GM19324 (cell line): ENCODE results near the gene SLAMF6.
"Not testable (repeated sequence)": the region's sequence is repeated elsewhere in the genome, so short reads cannot be mapped to it uniquely, and the experiment has no call there.

Source experiments
- ATAC-seq: cut with Tn5 transposase; IDR thresholded peaks from one replicate; pipeline ENCODE4 v1.9.1; 2021; ENCODE audit warnings: mild to moderate bottlenecking, moderate library complexity; ENCODE audit not compliant: unreplicated experiment, low FRiP score

SLAMF6 gene

GRCh38 chr1:160479091-160479490, 44.0 kb downstream of the SLAMF6 start:
- not testable (repeated sequence) for ATAC-seq

GRCh38 chr1:160474392-160475242, 48.4 kb downstream of the SLAMF6 start:
- no peak for ATAC-seq

- no peak for ATAC-seq
Observed at GRCh38 chr1:160472112-160472511, 50.9 kb downstream of the SLAMF6 start.

- no peak for ATAC-seq
Observed at GRCh38 chr1:160471253-160471652, 51.8 kb downstream of the SLAMF6 start.

- ATAC-seq, result no peak
Observed at GRCh38 chr1:160467576-160467975, 55.5 kb downstream of the SLAMF6 start.

GRCh38 chr1:160466961-160467360, 56.1 kb downstream of the SLAMF6 start:
- no peak for ATAC-seq

GRCh38 chr1:160465123-160465522, 57.9 kb downstream of the SLAMF6 start:
- ATAC-seq, result no peak

- ATAC-seq, result no peak
Observed at GRCh38 chr1:160460683-160461287, 62.3 kb downstream of the SLAMF6 start.

- ATAC-seq, result no peak
Observed at GRCh38 chr1:160460214-160460642, 62.8 kb downstream of the SLAMF6 start.

- no peak for ATAC-seq
Observed at GRCh38 chr1:160459687-160460086, 63.4 kb downstream of the SLAMF6 start.

GRCh38 chr1:160459056-160459455, 64.0 kb downstream of the SLAMF6 start:
- no peak for ATAC-seq

- ATAC-seq, result no peak
Observed at GRCh38 chr1:160455153-160455517, 67.9 kb downstream of the SLAMF6 start.

- ATAC-seq, result no peak
Observed at GRCh38 chr1:160454371-160455152, 68.5 kb downstream of the SLAMF6 start.

- no peak for ATAC-seq
Observed at GRCh38 chr1:160453443-160453842, 69.6 kb downstream of the SLAMF6 start.

GRCh38 chr1:160451859-160452232, 71.2 kb downstream of the SLAMF6 start:
- peak; percentile 52 for ATAC-seq

GRCh38 chr1:160451119-160451858, 71.8 kb downstream of the SLAMF6 start:
- ATAC-seq, result peak; percentile 61

- ATAC-seq, result no peak
Observed at GRCh38 chr1:160449494-160449893, 73.6 kb downstream of the SLAMF6 start.

- no peak for ATAC-seq
Observed at GRCh38 chr1:160446945-160447600, 76.0 kb downstream of the SLAMF6 start.

GRCh38 chr1:160439718-160440117, 83.3 kb downstream of the SLAMF6 start:
- ATAC-seq, result no peak

GRCh38 chr1:160438935-160439334, 84.1 kb downstream of the SLAMF6 start:
- ATAC-seq, result no peak
